Liver (tissue), 9 donors: ENCODE measurements around the gene KRTAP12-4. TPM values are rescaled to one million over a fixed set of nuclear protein-coding genes. Genes with fewer than 3 reads are reported as not detected.
"Not testable (repeated sequence)": the region's sequence is repeated elsewhere in the genome, so short reads cannot be mapped to it uniquely, and the experiment has no call there.

Experiments
- DNase-seq: peaks from one replicate; pipeline ENCODE4 v3.0.0-alpha.2; 2017; ENCODE audit warnings: low spot score
- H3K27ac ChIP-seq, 2 donors: one replicate each; pipeline ENCODE4 v1.7.0; 2013; ENCODE audit warnings: inconsistent platforms in 2 of 2, low read length in 2 of 2, control low read depth in 1 of 2, low read depth in 1 of 2, mild to moderate bottlenecking in 1 of 2
- H3K27me3 ChIP-seq, 4 donors: one replicate each; pipeline versions ENCODE4 v1.6.1 to v1.7.0; 2013; ENCODE audit warnings: low read length in 3 of 4, inconsistent platforms in 1 of 4, mild to moderate bottlenecking in 1 of 4, moderate library complexity in 1 of 4; ENCODE audit not compliant: control insufficient read depth in 4 of 4, insufficient read depth in 4 of 4
- H3K36me3 ChIP-seq, 4 donors: one replicate each; pipeline versions ENCODE4 v1.6.1 to v1.7.0; 2013; ENCODE audit warnings: low read length in 3 of 4, mild to moderate bottlenecking in 3 of 4, low read depth in 1 of 4, moderate library complexity in 1 of 4; ENCODE audit not compliant: control insufficient read depth in 4 of 4, insufficient read depth in 3 of 4
- H3K4me1 ChIP-seq, 4 donors: one replicate each; pipeline versions ENCODE4 v1.6.1 to v1.7.0; 2013; ENCODE audit warnings: low read length in 3 of 4, mild to moderate bottlenecking in 3 of 4, moderate library complexity in 1 of 4; ENCODE audit not compliant: control insufficient read depth in 4 of 4, insufficient read depth in 4 of 4
- H3K4me3 ChIP-seq, 3 donors: one replicate each; pipeline versions ENCODE4 v1.6.1 to v1.7.0; 2013; ENCODE audit warnings: low read length in 3 of 3, control low read depth in 1 of 3, low read depth in 1 of 3, mild to moderate bottlenecking in 1 of 3
- H3K9ac ChIP-seq, 2 donors: one replicate each; pipeline ENCODE4 v1.7.0; 2013; ENCODE audit warnings: low read length in 2 of 2, mild to moderate bottlenecking in 2 of 2, moderate library complexity in 2 of 2, control low read depth in 1 of 2, low read depth in 1 of 2
- H3K9me3 ChIP-seq, 4 donors: one replicate each; pipeline versions ENCODE4 v1.6.1 to v1.7.0; 2013; ENCODE audit warnings: low read length in 3 of 4; ENCODE audit not compliant: control insufficient read depth in 4 of 4
- FOXA1 ChIP-seq: IDR thresholded peaks from 2 replicates; pipeline ENCODE4 v1.6.1; 2016; ENCODE audit warnings: antibody characterized with exemption
- FOXA2 ChIP-seq: IDR thresholded peaks from 2 replicates; pipeline ENCODE4 v1.6.1; 2016; ENCODE audit warnings: antibody characterized with exemption
- GABPA ChIP-seq, 2 donors: IDR thresholded peaks in 1 of 2; conservative IDR thresholded peaks in 1 of 2; 2 replicates each; pipeline ENCODE4 v1.6.1; 2016; ENCODE audit warnings: antibody characterized with exemption in 2 of 2, mild to moderate bottlenecking in 1 of 2, moderate library complexity in 1 of 2
- HNF4A ChIP-seq, 2 donors: conservative IDR thresholded peaks; 2 replicates each; pipeline ENCODE4 v1.6.1; 2016; ENCODE audit warnings: antibody characterized with exemption in 2 of 2, mild to moderate bottlenecking in 2 of 2
- HNF4G ChIP-seq: IDR thresholded peaks from 2 replicates; pipeline ENCODE4 v1.6.1; 2016; ENCODE audit warnings: antibody characterized with exemption
- JUND ChIP-seq, 2 donors: IDR thresholded peaks; 2 replicates each; pipeline ENCODE4 v1.6.1; 2016; ENCODE audit warnings: antibody characterized with exemption in 2 of 2
- NR2F2 ChIP-seq: IDR thresholded peaks from 2 replicates; pipeline ENCODE4 v1.6.1; 2016; ENCODE audit warnings: antibody characterized with exemption
- SP1 ChIP-seq: IDR thresholded peaks from 2 replicates; pipeline ENCODE4 v1.6.1; 2018; ENCODE audit warnings: antibody characterized with exemption, mild to moderate bottlenecking
- TAF1 ChIP-seq: conservative IDR thresholded peaks from 2 replicates; pipeline ENCODE4 v1.6.1; 2016; ENCODE audit warnings: antibody characterized with exemption, mild to moderate bottlenecking
- WGBS: extraction: QIAGEN DNeasy Blood & Tissue Kit; methylation state at CpG from one replicate; pipeline ENCODE4 v1.1.7; 2013; 5-methylcytosine and 5-hydroxymethylcytosine counted together
- polyA plus RNA-seq, 2 donors: library from polyadenylated mRNA; stranded (reverse) in 1 of 2; unstranded in 1 of 2; fragments of 200-250 nt in 1 of 2; fragments of >200 nt in 1 of 2; fragmentation: Nextera tagmentation in 1 of 2; extraction: Ambion mirVana in 1 of 2; gene quantifications; one replicate each; pipeline versions ENCODE4 v1.2.1 to v1.2.3, GENCODE V29; 2013 to 2015
- total RNA-seq, 2 donors: library from RNA; depleted of rRNA; stranded (reverse); fragments of >200 nt; gene quantifications; one replicate each; pipeline ENCODE4 v1.2.3, GENCODE V29; 2014
- TF ChIP-seq, protein P1 (sequence below): IDR thresholded peaks from 2 replicates; pipeline ENCODE4 v1.6.1; 2016; ENCODE audit warnings: antibody characterized with exemption
- TF ChIP-seq, protein P2 (sequence below): fragments of 150-350 bp; IDR thresholded peaks from 2 replicates; pipeline ENCODE4 v1.5.1; 2017; ENCODE audit warnings: improper control_type of control experiment, low read depth, low read length; ENCODE audit not compliant: missing input control
- TF ChIP-seq, protein P3 (sequence below): IDR thresholded peaks from 2 replicates; pipeline ENCODE4 v1.6.1; 2016; ENCODE audit warnings: antibody characterized with exemption
- TF ChIP-seq, protein P4 (sequence below): IDR thresholded peaks from 2 replicates; pipeline ENCODE4 v1.6.1; 2016; ENCODE audit warnings: antibody characterized with exemption, mild to moderate bottlenecking
- TF ChIP-seq, protein P5 (sequence below): IDR thresholded peaks from 2 replicates; pipeline ENCODE4 v1.6.1; 2016; ENCODE audit warnings: antibody characterized with exemption
- donor health status: healthy.
- donor health status: healthy.
- donor health status: healthy.
- donor health status: healthy.
- donor health status: healthy.

Gene KRTAP12-4
- total and polyA plus RNA-seq, 4 donors = not detected

DNA sequence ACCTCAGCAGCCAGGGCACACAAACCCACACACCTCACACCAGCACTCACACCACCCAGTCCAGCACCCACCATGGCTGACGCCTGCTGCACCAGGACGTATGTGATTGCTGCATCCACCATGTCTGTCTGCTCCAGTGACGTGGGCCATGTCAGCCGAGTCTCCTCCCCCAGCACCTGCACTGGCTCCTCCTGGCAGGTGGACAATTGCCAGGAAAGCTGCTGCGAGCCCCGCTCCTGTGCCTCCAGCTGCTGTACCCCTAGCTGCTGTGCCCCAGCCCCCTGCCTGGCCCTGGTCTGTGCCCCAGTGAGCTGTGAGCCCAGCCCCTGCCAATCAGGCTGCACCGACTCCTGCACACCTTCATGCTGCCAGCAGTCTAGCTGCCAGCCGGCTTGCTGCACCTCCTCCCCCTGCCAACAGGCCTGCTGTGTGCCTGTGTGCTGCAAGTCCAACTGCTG lies 42.4 kb downstream of the KRTAP12-4 start, which contains the start of gene KRTAP10-8:
Gene KRTAP10-8, plus strand, starts transcription at position 51 of the 458 bp plus-strand sequence. Its CDS starts 22 bp downstream, at position 73.
- Histone ChIP-seq H3K36me3 (no peaks in the 10 kb centered on the region), H3K27me3 (no peaks in the 10 kb centered on the region), H3K27ac (no peak within 1 kb of the TSS), H3K9me3 (peaks cover 0 to 11% (median 1%) of the 10 kb centered on the region in 4 donors), H3K4me1 (no peaks in the 10 kb centered on the region), H3K4me3 (no peak within 1 kb of the TSS), H3K9ac (no peak within 1 kb of the TSS)
- TF ChIP-seq HNF4A (conservative IDR thresholded peaks at IDR 0.05) = no peak
- no peak for TF ChIP-seq FOXA2
- no peak for TF ChIP-seq JUND (IDR thresholded peaks at IDR 0.05)
- TF ChIP-seq, protein P1, sequence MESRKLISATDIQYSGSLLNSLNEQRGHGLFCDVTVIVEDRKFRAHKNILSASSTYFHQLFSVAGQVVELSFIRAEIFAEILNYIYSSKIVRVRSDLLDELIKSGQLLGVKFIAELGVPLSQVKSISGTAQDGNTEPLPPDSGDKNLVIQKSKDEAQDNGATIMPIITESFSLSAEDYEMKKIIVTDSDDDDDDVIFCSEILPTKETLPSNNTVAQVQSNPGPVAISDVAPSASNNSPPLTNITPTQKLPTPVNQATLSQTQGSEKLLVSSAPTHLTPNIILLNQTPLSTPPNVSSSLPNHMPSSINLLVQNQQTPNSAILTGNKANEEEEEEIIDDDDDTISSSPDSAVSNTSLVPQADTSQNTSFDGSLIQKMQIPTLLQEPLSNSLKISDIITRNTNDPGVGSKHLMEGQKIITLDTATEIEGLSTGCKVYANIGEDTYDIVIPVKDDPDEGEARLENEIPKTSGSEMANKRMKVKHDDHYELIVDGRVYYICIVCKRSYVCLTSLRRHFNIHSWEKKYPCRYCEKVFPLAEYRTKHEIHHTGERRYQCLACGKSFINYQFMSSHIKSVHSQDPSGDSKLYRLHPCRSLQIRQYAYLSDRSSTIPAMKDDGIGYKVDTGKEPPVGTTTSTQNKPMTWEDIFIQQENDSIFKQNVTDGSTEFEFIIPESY = no peak
- TF ChIP-seq TAF1 = no peak
- no peak for TF ChIP-seq SP1
- TF ChIP-seq, protein P2, sequence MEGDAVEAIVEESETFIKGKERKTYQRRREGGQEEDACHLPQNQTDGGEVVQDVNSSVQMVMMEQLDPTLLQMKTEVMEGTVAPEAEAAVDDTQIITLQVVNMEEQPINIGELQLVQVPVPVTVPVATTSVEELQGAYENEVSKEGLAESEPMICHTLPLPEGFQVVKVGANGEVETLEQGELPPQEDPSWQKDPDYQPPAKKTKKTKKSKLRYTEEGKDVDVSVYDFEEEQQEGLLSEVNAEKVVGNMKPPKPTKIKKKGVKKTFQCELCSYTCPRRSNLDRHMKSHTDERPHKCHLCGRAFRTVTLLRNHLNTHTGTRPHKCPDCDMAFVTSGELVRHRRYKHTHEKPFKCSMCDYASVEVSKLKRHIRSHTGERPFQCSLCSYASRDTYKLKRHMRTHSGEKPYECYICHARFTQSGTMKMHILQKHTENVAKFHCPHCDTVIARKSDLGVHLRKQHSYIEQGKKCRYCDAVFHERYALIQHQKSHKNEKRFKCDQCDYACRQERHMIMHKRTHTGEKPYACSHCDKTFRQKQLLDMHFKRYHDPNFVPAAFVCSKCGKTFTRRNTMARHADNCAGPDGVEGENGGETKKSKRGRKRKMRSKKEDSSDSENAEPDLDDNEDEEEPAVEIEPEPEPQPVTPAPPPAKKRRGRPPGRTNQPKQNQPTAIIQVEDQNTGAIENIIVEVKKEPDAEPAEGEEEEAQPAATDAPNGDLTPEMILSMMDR = no peak
- DNase-seq = no peak
- 88% methylated on average over 8 of the region's 8 CpGs for WGBS

DNA sequence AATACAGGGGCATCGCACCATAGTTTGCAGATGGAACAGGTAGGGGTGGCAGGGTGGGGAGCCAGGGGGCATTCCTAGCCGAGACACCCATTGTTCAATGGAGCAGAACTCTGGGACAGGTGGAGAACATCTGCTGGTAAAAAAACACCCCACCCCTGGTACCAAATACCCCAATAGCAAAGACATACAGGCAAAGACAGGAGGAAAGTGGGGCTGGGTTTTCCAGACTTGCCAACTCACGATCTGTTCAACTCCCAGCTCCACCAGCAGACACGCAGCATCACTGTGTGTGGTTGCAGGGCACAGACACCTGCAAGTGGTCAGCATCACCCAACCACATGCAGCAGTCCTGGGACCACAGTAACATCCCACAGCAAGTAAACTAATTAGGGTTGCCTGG lies 42.9 kb downstream of the KRTAP12-4 start:
- WGBS = 82% methylated on average over 4 of the region's 4 CpGs
- peaks cover 0 to 11% (median 1%) of the 10 kb centered on the region in 4 donors for H3K9me3 ChIP-seq
- H3K27me3 ChIP-seq = no peaks in the 10 kb centered on the region
- H3K9ac ChIP-seq = no peak overlapping the region
- no peak overlapping the region for H3K4me3 ChIP-seq
- H3K36me3 ChIP-seq = no peaks in the 10 kb centered on the region
- no peaks in the 10 kb centered on the region for H3K4me1 ChIP-seq
- no peak overlapping the region for H3K27ac ChIP-seq
- no peak for DNase-seq
- TF ChIP-seq, protein P3, sequence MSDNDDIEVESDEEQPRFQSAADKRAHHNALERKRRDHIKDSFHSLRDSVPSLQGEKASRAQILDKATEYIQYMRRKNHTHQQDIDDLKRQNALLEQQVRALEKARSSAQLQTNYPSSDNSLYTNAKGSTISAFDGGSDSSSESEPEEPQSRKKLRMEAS = no peak
- no peak for TF ChIP-seq FOXA1
- no peak for TF ChIP-seq HNF4G
- no peak for TF ChIP-seq GABPA (IDR thresholded peaks at IDR 0.05 in 1 of 2, conservative IDR thresholded peaks at IDR 0.05 in 1 of 2)
- TF ChIP-seq, protein P4, sequence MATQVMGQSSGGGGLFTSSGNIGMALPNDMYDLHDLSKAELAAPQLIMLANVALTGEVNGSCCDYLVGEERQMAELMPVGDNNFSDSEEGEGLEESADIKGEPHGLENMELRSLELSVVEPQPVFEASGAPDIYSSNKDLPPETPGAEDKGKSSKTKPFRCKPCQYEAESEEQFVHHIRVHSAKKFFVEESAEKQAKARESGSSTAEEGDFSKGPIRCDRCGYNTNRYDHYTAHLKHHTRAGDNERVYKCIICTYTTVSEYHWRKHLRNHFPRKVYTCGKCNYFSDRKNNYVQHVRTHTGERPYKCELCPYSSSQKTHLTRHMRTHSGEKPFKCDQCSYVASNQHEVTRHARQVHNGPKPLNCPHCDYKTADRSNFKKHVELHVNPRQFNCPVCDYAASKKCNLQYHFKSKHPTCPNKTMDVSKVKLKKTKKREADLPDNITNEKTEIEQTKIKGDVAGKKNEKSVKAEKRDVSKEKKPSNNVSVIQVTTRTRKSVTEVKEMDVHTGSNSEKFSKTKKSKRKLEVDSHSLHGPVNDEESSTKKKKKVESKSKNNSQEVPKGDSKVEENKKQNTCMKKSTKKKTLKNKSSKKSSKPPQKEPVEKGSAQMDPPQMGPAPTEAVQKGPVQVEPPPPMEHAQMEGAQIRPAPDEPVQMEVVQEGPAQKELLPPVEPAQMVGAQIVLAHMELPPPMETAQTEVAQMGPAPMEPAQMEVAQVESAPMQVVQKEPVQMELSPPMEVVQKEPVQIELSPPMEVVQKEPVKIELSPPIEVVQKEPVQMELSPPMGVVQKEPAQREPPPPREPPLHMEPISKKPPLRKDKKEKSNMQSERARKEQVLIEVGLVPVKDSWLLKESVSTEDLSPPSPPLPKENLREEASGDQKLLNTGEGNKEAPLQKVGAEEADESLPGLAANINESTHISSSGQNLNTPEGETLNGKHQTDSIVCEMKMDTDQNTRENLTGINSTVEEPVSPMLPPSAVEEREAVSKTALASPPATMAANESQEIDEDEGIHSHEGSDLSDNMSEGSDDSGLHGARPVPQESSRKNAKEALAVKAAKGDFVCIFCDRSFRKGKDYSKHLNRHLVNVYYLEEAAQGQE = no peak
- TF ChIP-seq TAF1 = no peak
- TF ChIP-seq, protein P2 = no peak
- TF ChIP-seq, protein P5, sequence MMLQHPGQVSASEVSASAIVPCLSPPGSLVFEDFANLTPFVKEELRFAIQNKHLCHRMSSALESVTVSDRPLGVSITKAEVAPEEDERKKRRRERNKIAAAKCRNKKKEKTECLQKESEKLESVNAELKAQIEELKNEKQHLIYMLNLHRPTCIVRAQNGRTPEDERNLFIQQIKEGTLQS = no peak
- TF ChIP-seq, protein P1 = no peak
- no peak for TF ChIP-seq NR2F2
- TF ChIP-seq HNF4A (conservative IDR thresholded peaks at IDR 0.05) = no peak

DNA sequence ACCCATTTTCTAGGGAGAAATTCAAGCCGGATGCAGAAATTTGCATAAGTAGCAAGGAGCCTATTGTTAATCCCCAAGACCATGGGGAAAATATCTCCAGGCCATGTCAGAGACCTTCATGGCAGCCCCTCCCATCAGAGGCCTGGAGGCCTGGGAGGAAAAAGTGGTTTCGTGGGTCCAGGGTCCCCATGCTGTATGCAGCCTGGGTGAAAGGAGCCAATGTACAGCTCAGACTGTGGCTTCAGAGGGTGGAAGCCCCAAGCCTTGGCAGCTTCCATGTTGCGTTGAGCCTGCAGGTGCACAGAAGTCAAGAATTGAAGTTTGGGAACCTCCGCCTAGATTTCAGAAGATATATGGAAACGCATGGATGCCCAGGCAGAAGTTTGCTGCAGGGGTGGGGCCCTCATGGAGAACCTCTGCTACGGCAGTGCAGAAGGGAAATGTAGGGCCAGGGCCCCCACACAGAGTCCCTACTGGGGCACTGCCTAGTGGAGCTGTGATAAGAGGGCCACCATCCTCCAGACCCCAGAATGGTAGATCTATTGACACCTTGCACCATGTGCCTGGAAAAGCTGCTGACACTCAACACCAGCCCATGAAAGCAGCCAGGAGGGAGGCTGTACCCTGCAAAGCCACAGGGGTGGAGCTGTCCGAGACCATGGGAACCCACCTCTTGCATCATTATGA lies 44.2 kb downstream of the KRTAP12-4 start:
- H3K4me1 ChIP-seq, H3K27me3 ChIP-seq, H3K27ac ChIP-seq, H3K4me3 ChIP-seq, H3K9ac ChIP-seq, DNase-seq, H3K36me3 ChIP-seq: not testable (repeated sequence)
- 92% methylated on average over 7 of the region's 7 CpGs for whole genome bisulfite sequencing
- H3K9me3 ChIP-seq = peaks cover 0 to 11% (median 1%) of the 10 kb centered on the region in 4 donors
